GM21723 (cell line): Measurements from ENCODE around the gene ADAMTSL1.

Source experiments
- ATAC-seq: cut with Tn5 transposase; IDR thresholded peaks from one replicate; pipeline ENCODE4 v1.9.1; 2021; ENCODE audit warnings: mild to moderate bottlenecking, moderate library complexity; ENCODE audit not compliant: unreplicated experiment

Gene ADAMTSL1

GRCh38 chr9:18605766-18606180 lies 131.8 kb downstream of the ADAMTSL1 start:
- ATAC-seq = no peak

DNA sequence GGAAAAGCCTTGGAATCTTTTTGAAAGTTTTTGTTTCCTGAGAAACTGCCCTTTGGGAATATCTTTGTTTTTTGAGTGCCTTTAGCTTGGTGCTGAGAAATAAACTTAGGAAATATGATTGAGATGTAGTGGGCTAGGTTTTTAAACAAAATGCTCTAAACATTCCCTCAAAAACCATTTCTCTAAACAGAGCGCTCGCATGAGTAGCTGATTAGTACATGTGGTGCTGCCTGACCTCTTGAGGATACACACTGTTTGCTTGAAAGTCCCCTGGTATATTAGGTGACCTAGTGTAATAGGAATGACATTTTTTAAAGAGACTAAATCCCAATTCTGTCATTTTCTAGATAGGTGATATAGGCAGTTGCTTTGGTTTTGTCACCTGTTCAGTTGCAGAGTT lies 132.3 kb downstream of the ADAMTSL1 start:
- no peak for ATAC-seq

- ATAC-seq = no peak
These were observed 132.9 kb downstream of the ADAMTSL1 start for GRCh38 chr9:18606846-18607245.

DNA sequence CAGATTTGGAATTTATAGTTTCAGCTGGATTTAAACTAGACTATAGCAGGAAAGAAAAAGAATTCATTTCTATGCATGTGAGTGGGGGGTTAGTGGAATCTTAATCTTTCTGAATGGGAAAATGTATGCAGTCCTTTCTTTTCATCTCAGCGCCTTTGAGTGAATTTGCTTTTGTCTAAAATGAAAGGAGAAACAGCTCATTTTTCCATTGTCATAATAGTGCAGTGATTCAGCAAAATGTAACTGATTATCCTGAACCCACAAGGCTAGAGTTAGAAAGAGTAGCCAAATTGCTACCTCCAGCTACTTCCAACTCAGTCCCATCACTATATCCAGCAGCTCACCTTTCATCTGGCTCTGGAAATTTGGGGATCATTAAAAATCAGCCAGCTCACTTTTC lies 134.4 kb downstream of the ADAMTSL1 start:
- ATAC-seq = no peak

- ATAC-seq = no peak
These were observed 137.0 kb downstream of the ADAMTSL1 start for GRCh38 chr9:18610956-18611355.

GRCh38 chr9:18611971-18612370 lies 138.0 kb downstream of the ADAMTSL1 start:
- ATAC-seq = no peak

GRCh38 chr9:18614116-18614515 lies 140.2 kb downstream of the ADAMTSL1 start:
- ATAC-seq = no peak

- no peak for ATAC-seq
These were observed 140.7 kb downstream of the ADAMTSL1 start for GRCh38 chr9:18614651-18615050.

DNA sequence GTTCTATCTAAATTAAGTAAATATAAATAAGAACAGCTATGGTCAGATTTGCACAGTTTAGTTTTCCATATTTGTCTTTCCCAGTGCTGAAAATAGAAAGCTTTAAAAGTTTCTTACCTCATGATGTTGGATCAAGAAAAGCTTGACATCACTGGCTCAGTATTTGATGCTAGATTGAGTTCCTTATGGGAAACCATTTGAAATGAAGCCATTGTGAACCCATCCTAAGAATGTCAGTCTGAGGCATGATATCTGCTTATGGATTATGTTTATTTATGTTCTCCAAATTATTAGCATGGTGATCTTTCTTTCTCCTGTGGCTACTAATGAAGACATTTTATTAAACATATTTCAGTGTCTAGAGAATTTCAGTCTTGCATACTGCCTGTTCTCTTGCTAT lies 143.0 kb downstream of the ADAMTSL1 start:
- no peak for ATAC-seq

DNA sequence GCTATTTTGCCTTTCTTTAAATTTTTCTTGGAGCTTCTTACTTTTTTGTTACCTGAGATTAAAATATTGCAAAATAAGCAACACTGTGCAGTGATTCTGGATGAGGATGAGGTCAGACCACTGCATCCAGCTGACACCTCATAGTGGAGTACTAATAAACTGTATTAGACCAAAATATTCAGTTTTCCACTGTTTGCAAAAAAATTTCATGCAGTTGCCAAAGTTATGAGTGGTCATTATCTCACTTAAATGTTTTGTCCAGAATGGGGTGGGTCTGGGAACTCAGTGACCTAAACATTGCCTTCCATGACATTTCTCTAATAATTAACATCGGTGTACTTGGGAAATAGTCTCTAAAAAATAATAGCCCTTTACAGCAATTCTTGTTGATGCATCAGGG lies 143.8 kb downstream of the ADAMTSL1 start:
- no peak for ATAC-seq

DNA sequence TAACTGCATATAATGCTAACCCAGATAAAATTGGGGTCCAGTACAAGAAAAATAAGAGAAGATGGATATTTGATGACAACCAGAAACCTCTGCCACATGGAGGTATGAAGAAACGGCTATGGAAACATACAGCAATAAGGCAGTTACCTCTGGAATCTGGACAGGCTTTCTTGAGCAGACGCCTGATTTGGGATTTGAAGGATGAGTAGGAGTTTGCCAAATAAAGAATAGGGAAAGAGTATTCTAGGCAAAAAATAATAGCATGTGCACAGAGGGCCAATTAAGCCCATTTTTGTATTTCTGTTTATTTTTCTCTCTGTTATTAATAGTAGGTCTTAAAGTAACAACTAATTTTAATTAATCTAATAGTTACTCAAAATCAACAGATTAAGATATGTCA lies 144.9 kb downstream of the ADAMTSL1 start:
- no peak for ATAC-seq

- no peak for ATAC-seq
These were observed 148.4 kb downstream of the ADAMTSL1 start for GRCh38 chr9:18622186-18622836.

DNA sequence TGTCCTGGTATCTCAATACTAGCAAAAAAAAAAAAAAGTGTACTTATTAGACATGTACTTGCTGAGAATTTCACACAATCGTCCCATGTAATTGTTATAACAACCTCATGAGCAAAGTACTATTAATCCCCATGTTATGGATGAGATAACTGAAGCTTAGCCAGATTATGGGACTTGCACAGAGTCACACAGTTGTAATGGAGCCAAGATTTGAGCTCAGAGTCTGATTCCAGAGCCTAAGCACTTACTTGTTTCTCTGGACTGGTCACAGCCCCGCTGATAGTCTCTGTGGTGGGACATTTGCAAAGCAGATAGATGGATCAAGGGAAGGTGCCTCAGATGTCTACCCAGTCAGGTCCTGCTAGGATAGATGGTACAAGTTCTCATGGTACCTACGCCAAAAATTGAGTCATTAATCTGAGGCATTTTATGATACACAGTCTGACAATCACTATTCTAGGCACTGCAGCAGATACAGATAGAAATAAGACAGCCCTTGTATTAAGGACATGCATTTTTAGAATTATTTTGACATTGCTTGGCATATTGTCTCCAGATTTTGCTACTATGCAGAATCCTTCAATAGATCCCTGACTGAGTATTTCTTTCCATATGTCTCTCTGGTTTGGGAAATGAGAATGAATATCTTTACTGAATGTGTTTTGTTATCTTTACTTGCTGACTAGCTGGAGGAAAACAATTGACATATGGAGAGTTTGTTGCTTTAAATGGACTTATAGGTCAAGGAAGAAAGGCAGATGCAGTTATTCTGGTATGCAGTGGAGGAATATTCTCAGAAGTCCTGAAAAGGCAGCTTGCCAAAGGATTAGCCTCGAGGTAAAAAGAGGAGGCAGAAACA lies 149.5 kb downstream of the ADAMTSL1 start:
- ATAC-seq = no peak

GRCh38 chr9:18626046-18626698 lies 152.2 kb downstream of the ADAMTSL1 start:
- ATAC-seq = no peak

- no peak for ATAC-seq
These were observed 155.2 kb downstream of the ADAMTSL1 start for GRCh38 chr9:18629136-18629535.

DNA sequence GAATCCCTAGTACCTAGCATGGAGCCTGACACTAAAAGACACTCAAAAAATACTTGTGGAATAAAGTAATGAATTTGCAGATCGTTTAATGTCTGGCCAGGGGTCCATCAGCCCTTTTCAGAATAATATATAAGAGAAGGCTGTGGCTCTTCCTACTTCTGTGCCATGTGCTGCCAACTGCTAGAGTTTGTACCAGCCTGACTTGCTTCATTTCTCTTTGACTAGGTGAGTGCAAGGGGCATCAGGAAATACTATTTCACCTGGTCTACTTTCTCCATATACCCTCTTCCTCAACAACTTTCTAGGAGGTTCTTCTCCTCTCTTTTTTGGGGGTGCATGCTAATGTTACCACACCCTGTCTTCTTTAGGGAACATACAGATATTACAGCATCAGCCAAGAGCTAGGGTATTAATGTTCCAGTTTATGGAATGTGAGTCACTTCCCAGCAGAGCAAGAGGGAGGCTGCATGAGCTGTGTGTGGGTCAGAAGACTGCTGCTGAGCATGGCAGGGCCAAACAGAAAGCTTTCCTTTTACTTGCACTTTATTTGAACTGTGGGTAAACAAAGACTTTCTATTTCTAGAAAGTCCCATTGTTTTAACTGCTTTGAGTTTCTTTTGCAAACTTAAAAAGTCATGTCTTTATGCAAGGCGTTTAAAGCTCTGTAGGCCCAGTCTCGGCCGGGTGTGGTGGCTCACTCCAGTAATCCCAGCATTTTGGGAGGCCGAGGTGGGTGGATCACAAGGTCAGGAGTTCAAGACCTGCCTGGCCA lies 158.9 kb downstream of the ADAMTSL1 start:
- no peak for ATAC-seq

DNA sequence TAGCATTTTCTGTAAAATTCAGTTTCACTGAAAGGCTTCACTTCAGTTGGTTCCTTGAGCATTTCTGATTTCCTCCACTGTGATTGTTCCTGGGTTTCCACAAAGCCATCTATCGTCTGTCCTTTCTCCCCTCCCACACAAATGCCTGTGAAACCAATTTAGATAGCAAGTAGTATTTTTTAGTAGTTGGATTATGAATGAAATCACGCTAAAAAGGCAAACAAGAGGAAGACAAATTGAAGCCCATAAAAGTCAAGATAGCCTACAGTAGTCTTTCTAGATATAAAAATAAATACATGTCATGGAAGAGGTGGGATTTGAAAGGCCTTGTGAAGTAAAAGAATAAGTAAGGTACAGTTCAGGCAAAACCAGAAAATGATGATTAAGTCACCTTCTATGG lies 162.8 kb downstream of the ADAMTSL1 start:
- no peak for ATAC-seq

- ATAC-seq = no peak
These were observed 164.7 kb downstream of the ADAMTSL1 start for GRCh38 chr9:18638371-18639249.

GRCh38 chr9:18639911-18640310 lies 166.0 kb downstream of the ADAMTSL1 start:
- no peak for ATAC-seq
